HG03432 (cell line): ENCODE results near the gene GTSE1.
A peak's percentile ranks its signal among the peaks of the same experiment; 100 is the strongest.

ENCODE experiments used
- ATAC-seq: cut with Tn5 transposase; IDR thresholded peaks from one replicate; pipeline ENCODE4 v1.9.1; 2021; ENCODE audit warnings: mild to moderate bottlenecking, moderate library complexity; ENCODE audit not compliant: unreplicated experiment

GTSE1 gene

DNA sequence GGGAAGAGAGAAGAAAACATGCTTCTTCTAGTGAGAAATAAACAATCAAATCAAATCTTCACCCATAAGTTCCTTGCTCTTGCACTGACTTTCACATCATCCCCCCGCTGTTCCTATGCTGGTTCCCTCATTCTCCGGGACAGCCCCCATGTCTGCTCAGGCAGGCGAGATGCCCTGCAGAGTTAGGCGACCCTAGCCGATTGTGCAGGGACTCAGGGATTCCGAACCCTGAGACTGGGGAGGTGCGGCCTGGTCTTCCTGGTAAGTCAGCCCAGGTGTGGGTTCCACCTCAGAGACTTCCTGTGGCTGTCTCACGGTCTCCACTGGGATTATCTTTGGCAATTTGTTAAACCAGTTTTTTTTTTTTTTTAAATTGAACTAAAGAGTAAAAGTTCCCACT, 22.3 kb upstream of the GTSE1 start:
- ATAC-seq, result no peak

DNA sequence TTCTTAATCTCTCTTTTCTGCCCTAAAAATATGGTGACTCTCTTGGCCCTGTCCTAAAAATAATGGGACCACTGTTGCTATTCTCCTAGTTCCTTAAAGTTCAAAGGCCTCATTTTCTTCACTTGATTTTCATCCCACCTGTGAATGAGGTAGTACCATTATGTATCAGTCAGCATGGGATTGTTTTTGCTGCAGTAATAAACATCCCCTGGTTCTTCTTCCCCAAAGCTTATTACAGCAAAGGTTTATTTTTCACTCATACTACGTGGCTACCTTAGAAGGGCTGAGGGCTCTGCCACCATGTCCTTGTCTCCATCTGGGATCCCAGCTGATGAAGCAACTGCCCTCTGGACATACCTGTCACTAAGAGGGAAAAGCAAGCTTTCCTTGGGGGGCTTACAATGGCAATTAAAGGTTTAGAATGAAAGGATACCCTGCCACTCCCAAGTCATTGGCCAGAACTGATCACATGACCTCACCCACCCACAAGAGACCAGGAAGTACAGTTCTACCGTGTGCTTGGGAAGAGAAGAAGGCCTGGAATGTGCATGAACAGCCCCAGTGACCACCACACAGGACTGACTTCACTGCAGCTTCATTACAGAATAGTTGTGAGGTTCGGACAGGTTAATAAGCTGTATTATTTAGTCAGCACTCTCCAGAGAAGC, 21.1 kb upstream of the GTSE1 start:
- ATAC-seq, result no peak

DNA sequence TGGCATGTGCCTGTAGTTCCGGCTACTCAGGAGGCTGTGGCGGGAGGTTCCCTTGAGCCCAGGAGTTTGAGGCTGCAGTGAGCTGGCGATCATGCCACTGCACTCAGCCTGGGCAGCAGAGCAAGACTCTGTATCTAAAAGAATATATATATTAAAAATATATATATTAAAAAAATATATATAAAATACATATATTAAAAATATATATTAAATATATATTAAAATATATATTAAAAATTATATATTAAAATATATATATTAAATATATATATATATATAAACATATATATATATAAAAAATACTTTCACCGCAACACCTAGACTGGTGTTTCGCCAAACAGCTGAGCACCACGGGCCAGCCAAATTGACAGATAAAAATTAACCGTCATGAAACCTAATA, 20.1 kb upstream of the GTSE1 start:
- ATAC-seq, result no peak

DNA sequence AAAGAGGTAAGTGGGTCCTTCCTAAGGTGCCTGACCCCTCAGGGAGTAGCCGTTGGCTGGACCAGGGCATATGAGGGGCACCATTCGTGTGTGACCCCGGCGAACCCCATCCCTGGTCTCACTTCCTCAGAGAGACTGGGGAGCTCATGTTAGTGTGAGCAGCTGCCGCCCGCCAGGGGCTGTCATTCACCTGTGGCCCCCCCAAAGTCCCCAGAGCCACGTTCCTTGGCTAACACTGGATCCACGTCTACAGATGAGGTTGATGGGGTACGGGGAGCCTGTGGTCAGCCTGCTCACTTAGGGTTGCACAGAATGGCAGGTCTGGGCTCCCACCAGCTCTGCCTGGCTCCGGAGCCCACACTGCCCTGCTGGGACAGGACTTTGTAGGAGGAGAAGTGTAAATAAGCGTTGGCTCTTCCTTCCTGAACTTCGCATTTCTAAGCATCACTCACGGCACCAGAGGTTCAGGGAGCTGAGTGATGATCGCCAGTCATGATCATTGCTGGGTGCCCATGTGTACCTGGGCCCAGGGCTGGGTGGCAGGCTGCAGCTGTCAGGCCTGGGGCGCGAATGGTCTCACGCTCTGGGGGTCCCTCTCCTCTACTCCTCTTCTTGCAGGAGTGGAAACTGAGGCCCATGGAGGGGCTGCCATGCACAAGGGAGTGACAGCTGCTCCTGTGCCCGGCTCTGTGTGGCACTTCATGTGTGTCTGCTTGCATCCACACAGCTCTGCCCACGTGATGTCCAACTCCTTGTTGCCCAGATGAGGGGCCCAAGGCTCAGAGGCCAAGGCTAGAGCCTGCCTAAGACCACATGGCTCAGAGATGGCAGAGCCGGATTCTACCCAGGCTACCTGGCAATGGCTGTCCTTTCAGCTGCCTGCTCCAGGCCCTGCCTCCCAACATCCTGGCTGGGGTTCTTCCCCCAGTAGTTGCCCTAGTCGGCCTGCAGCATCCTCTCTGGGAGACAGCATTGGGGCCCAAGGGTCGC, 17.7 kb upstream of the GTSE1 start:
- ATAC-seq, result no peak

DNA sequence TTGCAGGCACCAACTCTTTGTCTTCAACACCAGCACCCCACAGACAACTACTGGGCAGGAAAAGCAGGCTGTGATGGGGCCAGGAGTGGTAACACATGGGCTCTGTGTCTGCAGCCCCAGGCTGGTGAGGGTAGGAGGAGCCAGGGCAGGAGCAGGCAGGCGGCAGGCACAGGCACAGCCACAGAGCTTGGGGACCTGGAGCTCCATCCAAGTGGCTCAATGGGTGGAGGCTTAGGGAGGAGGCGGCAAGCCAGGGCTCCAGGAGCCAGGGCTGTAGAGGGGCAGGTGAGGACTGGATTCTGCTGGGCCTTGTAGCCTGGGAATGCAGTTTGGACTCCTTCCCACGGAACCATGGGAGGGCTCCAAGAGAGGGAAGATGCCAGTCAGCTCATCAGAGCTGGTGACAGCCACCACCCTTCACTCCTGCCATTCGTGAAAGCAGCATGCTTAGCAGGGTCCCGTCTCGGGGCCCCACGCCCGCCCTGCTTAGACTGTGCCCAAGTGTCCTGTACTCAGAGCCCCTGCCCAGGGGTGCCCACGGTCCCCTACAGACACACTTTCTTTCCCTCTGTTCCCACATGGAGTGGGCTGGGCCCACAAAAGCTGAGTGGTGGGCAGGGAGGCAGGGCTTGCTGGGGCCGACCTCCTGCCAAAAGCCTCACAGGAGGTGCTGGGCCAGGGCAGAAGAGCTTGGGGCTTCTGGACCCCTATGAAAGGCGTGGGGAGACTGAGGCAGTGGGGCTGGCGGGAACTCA, 16.4 kb upstream of the GTSE1 start:
- ATAC-seq, result no peak

DNA sequence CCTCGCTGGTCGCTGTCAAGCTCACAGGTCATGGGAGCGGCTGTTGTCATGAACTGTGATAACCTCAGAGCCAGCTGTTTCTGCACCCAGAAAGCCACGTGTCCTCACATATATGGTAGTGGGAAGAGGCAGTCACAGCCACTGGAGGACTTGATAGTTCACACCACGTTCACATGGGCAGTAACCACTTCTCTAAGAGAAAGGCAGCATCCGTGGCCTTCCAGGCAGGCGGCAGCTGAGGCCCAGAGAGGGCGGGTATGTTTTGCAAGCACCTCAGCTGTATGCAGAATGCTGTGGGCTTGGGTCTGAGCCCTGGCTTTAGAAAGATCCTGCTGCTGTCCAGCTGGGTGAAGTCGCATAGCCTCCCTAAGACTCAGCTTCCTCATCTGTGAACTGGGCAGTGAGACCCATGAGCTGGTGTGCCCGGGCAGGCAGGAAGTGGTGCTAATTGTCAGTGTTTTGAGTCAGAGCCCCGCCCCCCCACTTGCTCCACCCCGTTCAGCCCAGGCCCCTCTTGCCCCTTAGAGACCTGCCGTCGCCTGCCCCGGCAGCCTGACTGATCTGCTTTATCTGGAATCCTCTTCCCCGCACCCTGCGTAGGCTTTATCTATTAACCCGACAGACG, 15.6 kb upstream of the GTSE1 start:
- no peak for ATAC-seq

DNA sequence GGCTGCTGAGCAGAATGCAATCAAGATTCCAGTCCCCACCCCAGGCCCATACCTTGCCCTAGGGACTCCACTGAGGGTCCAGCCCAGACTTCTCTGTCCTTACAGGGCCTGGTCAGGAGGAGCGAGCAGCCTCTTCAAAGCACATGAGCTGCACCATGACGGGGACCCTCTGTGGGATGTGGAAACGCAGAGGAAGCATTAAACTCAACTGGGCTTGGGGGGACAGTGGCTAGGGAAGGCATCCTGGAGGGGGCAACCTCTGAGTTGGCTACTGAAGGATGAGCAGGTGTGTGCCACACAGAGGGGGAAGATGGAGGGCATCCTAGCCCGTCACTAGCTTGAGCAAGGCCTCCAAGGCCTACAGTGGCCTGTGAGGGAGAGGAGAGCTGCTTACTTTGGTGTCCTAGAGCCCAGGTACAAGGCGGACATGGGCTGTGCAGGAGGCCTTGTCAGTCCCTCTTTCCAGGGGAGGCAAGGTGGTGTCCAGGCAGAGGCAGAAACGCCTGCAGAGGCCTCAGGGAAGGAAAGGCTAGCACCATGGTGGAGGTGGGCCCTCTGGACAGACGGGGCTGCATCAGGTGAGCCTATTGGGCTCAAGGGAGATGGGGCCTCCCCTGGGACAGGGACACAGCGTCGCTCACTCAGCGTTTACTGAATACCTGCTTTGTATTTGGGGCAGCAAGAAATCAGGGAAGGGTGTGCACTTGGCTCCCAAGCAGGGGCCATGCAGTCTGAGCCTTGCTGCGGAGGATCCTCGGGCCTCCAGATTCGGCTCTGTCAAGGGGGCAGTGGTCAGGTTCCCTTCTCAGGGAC, 14.6 kb upstream of the GTSE1 start:
- no peak for ATAC-seq

DNA sequence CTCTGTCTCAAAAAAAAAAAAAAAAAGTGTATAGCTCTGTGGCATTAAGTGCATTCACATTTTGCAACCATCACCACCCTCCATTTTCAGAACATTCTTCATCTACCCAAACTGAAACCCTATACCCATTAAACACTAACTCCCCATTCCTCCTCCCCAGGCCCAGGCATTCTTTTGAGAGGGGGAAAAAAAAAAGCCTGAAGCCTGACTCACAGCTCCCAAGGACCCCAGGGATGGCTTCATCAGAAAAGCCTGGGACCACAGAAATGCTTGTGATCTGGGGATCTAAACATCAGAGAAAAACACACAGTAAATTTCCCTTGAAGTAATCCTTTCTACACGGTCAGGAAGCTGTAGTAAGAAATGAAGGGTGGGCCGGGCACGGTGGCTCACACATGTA, 10.7 kb upstream of the GTSE1 start:
- ATAC-seq, result no peak

DNA sequence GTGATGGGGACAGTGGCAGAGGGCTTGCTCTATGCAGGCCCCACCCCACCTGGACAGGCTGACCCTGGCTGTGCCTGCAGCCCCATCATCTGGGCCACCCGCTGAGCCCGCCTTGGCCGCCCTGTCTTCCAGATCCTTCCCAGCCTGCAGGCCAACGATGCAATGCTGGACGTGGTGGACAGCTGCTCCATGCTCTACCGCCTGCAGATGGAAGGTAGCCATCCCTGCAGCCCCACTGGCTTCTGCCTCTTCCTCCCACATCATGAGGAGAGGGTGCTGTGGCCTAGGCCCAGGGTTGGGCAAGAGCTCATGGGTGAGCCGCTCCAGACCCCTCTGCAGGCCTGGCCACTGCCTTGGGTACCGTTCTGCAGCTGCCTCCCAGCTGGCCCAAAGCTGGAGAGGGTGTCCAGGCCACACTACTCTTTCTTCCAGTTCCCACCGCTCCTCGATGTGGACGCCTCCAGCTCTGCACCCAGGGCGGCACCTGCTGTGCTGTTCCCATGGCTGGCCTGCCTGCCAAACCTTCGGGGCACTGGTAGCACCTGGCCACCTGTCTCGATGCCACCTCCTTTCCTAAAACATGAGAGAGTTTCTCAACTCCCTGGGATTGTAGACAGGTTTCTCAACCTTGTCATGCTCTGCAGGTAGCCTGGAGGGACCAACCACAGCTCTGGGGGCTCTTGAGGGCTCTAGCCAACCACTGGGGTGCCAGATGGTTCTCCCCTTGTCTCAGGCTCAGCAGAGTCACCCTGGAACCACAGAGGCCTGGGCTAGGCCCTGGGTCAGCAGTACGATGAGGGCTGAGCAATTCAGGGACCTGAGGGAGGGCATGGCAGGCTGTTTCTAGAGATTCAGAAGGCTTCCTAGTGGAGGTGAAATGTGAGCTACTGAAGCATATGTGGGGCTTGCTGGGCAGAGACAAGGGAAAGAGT, 9.5 kb upstream of the GTSE1 start:
- ATAC-seq, result no peak

DNA sequence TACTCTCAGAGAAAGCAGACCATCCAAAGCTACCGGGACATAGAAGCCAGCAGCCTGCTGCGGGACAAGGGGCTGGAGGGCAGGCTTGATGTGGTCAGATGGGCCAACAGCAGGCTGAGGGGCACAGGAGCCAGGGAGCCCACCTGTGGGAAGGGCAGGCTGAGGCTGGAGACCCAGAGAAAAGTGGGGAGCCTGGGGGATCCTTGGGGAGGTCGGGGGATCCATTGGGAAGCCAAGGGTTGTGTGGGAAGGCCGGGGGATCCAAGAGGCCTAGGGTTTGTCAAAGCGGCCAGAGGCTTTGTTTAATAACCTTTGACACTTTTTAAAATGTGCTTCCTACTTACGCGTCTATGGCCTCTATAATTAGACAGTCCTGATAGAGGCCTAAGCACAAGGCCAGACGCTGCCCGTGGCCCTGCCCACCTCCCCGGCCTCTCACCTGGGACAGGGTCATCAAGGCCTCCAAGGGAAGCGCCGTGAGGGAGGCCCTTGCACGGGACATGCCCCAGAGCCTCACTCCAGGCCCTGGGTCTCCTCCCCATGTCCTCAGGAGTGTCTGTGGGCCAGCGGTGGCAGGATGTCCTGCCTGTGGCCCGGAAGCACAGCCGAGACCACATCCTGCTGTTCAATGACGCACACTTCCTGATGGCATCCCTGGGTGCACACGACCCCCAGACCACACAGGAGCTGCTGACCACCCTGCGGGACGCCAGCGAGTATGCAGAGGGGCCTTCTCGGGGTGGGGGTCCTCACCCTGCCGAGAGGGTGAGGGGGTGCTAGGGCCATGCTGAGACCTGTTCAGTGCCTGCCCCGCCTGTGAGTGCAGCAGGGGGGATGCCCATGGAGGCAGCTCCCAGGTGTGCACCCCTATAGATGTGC, 8.6 kb upstream of the GTSE1 start:
- peak; percentile 70 for ATAC-seq

DNA sequence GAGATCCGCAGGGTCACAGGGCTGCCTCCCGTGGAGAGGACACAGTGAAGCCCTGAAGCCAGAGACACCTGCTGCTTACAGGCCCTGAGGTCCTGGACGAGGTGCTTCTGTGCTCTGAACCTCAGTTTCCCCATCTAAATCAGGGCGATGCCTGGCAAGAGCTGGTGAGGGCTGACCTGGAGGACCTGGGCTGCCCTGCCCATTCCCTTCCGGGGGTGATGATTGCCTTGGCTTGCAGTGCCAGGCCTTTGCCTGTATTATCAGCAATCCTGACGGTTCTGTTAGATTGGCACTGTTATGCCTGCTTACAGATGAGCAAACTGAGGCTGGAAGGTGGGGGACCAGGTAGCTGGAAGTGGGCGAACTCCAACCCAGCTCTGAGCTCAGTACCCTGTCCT, 7.8 kb upstream of the GTSE1 start:
- no peak for ATAC-seq

DNA sequence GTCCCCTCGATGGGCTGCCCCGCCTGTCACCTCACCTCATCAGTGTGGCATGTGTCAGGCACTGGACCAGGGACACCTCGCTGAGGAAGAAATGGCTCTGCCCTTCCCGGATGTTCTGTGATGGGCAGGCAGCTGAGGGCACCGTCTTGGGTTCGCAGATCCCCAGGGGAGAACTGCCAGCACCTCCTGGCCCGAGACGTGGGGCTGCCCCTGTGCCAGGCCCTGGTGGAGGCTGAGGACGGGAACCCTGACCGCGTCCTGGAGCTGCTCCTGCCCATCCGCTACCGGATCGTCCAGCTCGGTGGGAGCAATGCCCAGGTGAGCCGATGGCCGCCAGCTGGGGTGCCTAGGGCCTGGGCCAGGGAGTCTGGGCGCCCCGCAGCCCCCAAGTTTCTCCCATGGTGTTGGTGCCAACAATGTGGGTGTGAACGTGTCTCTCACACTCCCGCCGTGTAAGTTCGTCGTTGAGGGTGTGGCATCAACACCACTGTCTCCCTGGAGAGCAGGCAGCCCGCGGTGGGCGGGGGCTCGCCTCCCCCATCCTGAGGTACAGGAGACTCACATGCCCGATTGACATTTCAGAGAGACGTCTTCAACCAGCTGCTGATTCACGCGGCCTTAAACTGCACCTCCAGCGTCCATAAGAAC, 7.3 kb upstream of the GTSE1 start:
- ATAC-seq, result no peak

DNA sequence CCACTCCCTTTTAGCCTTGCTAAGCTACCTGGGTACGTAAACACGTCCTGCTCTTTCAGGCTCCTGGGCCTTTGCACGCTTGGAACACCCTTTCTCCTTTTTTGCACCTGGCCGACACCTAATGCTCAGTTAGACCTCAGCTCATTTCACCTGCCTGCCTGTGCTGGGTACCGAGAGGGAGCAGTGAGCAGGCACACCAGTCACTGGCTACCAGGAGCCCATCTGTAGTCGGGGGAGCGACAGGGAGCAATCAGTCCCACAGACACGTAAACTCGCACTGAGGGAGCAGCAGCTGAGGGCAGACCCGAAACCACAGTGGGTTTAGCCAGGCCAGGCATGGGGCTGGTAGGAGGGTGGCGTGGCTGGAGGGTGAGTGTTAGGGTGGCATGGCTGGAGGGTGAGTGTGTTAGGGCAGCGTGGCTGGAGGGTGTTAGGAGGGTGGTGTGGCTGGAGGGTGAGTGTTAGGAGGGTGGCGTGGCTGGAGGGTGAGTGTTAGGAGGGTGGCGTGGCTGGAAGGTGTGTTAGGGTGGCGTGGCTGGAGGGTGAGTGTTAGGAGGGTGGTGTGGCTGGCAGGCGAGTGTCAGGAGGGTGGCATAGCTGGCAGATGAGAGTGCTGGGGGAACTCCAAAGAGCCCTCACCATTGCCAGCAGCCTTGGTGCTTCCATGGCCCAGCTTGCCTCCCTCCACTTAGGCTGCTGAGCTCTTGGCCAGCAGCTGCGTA, 6.4 kb upstream of the GTSE1 start:
- no peak for ATAC-seq

DNA sequence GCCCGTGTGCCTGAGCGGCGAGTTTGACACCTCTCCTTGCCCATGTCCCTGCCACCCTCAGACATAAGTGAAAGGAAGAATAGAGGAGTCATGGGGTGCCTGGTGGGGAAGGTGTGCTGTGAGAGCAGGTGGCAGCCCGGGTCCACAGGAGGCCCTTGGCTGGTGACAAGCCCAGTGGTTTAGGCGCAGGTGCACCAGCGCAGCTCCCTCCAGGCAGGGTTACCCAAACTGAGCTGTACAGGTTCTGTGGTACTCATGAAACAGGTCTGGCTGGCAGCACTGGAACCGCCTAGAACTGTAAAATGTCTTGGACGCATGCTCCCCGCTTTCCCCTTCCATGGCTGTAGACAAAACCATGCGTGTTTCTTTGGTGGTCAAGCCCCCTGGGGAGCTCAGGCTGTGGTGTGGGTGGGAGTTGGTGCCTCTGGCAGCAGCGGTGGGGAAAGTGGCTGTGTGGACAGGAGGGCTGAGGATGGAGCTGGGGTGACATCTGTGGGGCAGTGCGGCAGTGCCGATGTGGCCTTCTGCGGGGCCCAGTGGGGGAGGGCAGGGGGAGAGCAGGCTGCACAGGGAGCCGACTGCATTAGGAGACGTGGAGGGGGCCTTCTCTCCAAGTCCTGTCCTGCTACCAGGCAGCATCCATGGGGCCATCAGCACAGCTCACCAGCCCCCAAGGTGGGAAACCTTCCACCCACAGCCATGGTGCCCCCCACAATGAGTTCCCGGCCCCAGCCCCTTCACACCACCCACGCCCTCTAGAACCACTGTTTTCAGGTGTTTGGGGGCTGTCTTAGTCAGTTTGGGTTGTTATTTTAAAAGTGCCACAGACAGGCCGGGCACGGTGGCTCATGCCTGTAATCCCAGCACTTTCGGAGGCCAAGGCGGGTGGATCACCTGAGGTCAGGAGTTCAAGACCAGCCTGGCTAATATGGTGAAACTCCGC, 5.6 kb upstream of the GTSE1 start:
- ATAC-seq, result no peak

DNA sequence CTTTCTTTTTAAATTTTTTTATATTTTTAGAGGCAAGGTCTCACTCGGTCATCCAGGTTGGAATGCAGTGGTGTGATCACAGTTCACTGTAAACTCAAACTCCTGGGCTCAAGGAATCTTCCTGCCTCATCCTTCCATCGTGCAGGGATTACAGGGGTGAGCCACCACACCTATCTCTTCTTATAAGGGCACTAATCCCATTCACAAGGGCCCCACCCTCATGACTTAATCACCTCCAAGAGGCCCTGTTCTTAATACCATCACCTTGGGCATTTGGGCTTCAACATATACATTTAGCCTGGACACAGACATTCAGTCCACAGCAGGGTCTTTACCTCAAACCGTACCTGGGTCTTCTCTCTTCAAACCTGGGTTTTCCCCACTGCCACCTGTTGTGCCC, 4.5 kb upstream of the GTSE1 start:
- no peak for ATAC-seq

DNA sequence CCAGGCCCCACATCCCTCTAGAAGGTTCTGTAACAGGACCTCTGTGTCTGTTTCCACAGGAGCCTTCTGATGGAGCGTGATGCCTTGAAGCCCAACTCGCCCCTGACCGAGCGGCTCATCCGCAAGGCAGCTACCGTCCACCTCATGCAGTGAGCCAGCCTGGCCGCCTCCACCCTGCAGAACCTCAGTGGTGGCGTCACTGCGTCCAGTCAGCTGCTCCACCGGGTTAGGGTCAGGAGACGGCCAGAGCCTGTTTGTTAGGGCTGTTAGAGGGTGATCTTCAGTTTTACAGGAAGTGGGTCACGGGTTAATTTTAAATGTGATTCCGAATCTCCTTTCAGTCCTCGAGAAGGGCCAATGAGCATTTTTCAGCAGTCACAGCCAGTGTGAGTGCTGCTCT, 3.9 kb upstream of the GTSE1 start:
- no peak for ATAC-seq
